ENCODE measurements around the gene LGMN.
A peak's percentile ranks its signal among the peaks of the same experiment; 100 is the strongest.
"Not testable (repeated sequence)": the region's sequence is repeated elsewhere in the genome, so short reads cannot be mapped to it uniquely, and the experiment has no call there.

The LGMN gene

DNA sequence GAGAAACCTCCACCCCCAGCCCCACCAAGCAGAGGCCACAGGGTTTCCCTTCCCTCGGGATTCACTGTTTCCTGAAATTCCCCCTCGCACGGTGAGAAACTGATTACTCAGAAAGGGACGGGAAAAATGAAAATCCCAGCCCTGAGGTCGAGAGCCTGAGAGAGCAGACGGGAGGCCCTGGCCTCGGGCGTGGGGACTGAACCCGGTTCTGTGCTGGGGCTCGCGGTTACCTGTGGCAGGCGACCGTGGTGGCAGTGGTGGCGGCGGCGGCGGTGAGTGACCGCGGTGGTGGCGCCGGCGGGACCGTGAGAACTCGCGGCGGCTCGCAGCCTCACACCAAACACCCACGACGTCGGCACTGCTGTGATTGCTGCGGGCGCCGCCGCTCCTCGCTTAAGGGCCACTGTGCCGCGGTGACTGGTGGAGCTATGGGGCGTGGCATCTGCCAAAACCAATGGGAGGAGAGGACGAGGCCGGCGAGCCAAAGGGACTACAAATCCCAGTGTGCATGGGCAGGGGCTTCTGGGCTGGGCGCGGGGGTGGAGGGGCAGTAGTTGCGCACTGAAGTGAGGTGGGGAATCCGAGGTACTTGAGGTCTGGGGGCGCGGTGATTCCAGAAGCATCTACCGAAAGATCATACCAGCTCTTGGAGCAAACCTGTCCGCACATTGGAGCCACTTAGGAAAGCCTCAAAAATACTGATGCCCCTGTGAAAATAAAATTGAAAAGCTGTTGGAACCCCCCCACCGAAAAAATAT lies at the start of gene LGMN:
LGMN (minus strand) TSS at position 369 of the 758 bp plus-strand sequence. CDS start 15,841 bp downstream, outside the sequence.
- DNase-seq (ENCODE audit: low read depth in 2 of 2): peak; percentile 65 to 70

DNA sequence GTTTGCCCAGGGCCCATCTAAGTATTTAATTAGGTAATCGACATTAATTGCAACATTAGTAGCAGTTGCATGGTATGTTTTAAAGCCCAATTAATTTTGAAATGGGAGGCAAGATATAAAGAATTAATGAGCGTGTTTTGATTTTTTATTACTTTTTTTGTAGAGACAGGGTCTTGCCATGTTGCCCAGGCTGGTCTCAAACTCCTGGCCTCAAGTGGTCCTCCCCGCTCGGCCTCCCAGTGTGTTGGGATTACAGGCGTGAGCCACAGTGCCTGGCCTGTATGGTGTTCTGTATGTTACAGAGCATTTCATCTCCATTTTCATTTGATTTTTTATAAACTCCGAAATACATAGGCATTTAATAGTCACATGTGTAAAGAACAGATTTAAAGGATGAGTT lies 46.5 kb upstream of the LGMN start:
- no peak for DNase-seq (ENCODE audit: low read depth in 2 of 2)

DNA sequence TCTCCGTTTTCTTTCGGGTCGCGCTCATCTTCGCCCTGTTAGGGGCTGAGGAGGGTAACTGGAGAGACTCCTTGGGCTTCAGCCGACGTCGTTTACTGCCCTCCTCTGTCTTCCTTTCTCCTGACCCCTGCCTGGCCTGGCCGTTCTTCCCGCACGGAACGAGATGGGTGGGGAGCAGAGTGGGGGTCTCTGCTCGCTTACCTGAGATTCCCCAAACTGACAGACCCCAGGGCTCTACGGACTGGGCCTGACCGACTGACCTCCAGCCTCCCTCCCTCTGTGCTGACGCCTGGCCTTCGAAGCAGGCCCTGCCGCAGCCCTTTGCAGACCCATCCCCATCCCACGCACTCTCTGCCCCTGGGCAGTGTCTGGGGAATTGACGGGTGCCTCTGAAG lies 46.1 kb upstream of the LGMN start:
- DNase-seq (ENCODE audit: low read depth in 2 of 2): no peak

DNA sequence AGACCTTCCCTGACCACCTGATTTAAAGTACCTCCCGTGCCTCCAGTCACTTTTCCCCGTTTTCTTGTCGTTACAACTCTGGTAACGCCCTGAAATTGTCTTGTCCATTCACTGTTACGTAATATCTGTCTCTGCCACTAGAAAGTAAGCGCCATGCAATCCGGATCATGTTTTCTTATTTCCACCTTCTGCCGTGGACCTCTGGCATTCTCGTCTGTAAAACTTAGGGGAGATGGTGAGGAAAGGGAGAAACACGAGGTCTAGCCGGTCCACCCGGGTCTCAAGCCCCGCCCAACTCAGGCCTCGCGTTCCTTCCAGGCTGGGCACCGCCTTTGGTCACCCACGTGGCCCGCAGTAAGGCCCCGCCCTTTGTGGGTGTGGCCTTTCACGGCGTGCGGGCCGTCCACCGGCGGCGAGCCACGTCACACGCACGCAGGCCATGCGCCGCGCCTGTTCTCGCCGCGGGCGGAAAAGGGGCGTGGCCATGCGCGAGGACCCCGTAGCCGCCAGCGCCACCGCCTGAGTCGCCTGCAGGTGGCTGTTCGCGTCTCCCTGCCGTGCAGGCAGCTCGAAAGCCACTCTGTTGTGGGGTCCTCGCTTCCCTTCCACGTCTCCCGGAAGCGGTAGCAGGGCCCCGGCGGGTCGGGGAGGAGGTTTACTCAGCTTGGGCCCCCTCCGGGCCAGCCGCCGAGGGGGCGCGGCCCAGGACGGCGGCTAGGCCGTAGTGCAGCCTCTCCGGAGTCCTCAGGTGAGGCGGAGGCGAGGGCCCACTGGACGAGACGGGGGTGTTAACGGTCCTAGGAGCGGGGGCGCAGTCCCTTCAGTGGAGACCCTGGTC lies 45.5 kb upstream of the LGMN start, which contains the start of gene GOLGA5:
GOLGA5 (plus strand) TSS at position 597 of the 838 bp plus-strand sequence. CDS start 3,133 bp downstream, outside the sequence.
- DNase-seq (ENCODE audit: low read depth in 2 of 2): peak; percentile 97 to 98

DNA sequence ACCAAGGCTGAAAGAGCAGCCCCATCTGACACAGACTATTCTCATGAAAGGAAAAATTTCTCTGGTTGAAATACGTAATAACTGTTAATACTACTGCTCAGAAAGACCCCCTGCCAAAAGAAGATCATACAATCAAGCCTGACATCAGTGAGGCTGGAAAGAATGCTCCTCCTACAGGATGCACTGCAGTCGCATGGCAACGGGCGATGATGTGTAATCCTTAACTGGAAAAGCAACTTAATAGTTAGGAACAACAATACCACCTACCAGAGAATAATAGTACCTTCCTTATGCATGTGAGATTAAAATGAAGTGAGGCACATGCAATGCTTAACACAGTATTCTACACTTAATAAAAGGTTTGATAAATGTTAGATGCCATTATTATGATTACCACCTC lies 44.5 kb upstream of the LGMN start:
- DNase-seq (ENCODE audit: low read depth in 2 of 2): no peak

DNA sequence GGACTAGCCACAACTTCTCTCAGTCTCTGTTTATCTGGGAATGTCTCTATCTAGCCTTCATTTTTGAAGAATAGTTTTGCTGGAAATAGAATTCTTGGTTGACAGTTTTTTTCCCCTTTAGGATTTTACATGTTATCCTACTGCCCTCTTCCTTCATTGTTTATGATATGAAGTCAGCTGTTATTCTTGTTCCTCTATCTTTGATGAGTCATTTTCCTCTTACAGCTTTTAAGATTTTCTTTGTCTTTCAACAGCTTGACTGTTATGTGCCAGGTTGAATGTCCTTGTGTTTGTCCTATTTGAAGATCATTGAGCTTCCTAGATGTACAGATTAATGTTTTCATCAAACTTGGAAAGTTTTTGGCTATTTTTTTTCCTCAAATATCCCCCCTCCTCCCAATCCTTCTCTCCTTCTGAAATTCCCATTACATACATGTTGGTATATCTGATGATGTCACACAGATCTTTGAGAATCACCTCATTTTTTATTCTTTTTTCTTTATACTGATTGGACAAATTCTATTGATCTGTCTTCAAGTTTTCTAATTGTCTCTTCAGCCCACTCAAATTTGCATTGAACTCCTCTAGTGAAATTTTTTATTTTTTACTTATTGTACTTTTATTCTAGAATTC lies 41.1 kb upstream of the LGMN start:
- no peak for DNase-seq (ENCODE audit: low read depth in 2 of 2)

DNA sequence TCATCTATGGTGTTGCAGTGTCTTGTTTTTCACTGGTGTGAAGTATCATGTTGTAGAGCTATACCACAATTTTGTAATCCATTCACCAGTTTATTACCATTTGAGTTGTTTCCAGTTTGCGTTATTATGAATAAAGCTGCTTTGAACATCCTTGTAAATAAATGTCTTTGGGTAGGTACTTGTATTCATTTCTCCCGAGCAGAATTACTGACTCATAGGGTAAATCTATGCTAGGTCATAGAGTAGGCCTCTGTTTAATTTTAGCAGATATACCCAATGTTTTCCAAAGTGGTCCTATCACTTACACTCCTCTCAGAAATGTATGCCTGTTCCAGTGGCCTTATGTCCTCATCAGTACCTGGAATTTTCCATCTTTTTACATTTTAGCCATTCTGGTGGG lies 39.1 kb upstream of the LGMN start:
- DNase-seq (ENCODE audit: low read depth in 2 of 2): no peak

DNA sequence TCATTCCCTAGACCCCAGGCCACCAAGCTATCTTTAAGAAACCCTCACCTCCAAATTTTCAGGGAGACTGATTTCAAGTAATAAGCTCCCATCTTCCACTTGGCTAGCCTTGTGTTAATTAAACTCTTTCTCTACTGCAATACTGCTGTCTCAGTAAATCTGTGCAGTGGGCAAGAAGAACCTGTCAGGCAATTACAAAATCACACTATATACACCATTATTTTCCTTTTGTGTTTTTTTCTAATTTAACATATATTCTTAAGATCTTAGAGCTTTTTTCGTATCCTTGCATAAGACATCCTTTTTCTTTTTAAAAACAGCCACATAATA lies 38.0 kb upstream of the LGMN start:
- no peak for DNase-seq (ENCODE audit: low read depth in 2 of 2)

DNA sequence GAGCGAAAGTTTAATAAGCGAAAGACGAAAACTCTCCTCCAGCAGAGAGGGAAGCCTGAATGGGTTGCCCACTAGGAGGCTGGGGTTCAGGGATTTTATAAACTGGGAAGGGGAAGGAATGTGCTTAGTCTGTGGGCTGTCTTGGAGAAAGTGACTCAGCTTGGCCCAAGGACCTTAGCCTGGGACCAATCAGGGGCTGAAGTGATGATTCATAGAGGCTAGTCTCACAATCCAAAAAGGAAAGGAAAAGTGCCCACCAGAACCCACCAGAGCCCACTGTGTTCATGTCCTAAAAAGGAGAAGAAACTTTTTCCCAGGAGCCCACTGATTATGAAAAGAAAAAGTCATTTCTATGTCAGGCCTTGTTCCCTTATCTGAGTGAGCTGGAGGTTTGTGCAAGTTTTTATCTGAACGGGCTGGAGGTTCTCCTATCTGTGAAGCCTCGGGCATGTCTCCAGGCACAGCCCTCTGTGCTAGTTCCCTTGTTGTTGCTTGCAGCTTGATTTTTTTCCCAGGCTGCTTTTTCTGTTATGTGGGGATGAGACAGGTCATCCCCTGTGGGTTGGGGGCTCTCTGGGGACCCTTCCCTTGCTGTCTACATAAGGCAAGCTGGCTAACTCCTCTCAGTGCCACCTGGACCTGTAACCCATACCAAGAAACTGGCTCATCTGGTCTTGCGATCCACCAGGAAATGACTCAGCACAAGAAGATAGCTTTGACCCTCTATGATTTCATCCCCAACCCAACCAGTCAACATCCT lies 37.4 kb upstream of the LGMN start:
- no peak for DNase-seq (ENCODE audit: low read depth in 2 of 2)

DNA sequence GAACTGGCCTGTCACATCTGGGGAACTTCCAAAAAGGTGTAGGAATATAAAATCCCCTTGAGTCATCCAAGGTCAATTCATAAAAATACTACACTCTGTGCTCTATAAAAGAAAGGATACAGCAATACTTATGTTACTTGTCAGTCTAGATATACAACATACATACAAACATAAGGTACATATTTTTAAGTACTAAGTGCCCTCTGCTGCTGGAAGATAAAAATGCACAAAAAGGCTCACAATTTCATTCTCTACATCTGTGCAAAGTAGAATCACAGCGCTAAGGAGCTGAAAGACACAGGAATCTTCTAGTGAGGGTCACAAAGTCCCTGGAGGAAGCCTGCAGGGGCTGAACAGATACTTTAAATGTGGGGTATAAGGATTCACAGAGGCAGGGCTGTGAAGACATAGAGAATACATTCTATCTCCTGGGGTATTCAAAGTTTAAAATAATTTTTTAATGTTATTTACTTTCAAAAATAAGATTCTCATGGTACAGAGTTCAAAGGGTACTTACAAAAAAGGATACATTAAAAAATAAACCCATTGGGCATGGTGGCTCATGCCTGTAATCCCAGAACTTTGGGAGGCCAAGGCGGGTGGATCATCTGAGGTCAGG lies 35.5 kb upstream of the LGMN start:
- no peak for DNase-seq (ENCODE audit: low read depth in 2 of 2)

DNA sequence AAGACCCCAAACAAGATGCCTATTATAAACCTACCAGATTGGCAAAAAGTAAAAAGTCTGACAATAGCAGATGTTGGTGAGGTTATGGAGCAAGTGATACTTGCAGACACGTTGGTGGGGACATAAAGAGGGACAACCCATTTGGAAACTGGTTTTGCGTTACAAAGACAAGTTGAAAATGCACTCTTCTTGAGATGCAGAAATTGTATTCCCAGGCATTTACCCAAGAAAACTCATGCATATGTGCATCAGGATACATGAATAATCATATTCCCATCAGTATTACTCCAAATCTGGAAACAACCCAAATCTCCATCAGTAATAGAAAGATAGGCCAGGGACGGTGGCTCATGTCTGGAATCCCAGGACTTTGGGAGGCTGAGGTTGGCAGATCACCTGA lies 32.9 kb upstream of the LGMN start:
- DNase-seq (ENCODE audit: low read depth in 2 of 2): no peak

DNA sequence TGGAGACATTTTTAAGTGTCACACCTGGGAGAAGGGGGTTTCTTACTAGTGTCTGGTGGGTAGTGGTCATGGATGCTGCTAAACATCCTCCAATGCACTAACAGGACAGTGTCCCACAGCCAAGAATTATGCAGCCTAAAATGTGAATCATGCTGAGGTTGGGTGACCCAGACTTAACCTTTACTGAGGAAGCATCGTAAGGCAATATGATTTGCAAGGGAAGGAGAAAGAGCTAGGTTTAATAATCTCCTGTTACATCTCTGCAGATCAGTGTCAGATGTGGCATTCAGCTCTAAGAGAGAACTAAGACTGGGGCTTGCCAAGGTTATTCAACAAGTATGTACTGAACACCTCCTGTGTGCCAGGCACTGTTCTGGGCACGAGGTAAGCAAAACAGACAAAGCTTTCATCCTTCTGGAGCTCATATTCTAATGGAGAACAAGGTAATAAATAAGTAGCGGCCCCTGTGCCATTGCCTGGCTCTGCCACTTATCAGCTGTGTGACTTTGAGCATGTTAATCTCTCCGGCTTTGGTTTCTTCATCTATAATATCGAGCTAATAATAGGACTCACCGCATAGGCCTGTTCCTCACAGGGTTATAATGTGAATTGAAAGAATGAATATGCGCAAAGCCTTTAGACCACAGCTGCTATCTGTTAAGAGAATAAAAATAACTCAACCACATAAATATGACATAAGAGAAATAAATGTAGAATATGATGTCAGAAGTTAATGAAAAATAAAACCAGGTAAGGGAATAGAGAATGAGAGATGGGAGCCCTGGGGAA lies 32.2 kb upstream of the LGMN start:
- no peak for DNase-seq (ENCODE audit: low read depth in 2 of 2)

DNA sequence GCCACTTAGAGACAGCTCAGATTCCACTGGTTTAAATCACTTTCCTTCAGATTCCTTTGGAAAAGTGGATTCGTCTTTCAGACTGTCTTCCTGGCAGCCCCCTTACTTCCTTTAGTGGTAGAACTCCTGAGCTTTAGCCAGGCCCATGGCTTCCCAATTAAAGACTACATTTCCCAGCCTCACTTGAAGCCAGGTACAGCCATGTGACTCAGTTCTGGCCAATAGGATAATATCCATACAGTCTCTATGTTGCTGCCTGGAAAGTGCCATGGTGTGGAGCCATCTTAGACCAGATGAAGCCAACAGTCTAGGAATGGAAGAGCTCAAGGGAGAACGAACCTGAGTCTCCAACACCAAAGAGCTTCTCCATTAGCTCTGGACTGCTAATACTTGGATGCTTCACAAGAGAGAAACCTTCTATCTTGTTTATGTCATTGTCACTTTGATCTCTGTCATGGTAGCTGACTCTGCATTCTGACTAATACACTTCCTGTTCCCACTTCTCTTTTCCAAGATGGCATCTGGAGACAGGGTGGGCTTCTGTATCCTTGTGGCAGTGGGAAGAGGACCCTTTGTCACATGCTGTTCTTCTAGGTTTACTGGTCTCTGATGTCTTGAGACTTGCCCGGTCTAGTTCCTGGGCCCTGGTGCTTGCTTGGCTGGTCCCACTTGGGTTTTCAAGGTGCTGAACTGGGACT lies 30.6 kb upstream of the LGMN start:
- DNase-seq (ENCODE audit: low read depth in 2 of 2): not testable (repeated sequence)

DNA sequence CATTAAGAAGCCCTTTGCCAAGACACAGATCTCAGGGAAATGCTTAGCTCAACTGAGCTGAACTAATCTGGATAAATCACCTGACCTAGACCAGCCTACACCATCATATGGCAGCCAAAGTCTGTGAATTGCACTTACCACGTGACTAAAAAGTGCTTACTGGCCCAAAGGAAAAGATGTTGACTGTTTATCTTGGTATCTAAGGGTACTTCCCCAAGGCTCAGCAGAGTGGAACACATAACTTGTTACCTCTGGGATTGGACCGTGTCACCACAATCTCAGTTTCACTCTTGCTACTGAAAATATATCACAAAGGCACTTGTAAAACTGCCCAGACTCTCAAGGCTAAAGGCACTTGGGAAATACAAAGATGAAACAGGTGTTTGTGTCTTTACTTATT lies 26.9 kb upstream of the LGMN start:
- not testable (repeated sequence) for DNase-seq (ENCODE audit: low read depth in 2 of 2)

DNA sequence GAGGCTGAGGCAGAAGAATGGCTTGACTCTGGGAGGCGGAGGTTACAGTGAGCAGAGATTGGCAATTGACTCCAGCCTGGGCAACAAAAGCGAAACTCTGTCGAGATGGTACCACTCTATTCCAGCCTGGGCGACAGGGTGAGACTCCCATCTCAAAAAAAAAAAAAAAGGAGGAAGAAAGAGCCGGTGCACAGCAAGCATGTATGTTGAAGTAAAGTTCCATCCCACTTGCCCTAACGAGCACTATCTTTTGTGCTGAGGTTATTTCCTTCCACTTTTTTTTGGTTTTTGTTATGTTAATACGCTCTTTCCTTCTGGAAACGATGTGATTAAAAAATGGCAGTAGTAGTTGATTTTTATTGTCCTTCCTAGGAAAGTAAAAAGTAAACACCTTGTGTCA lies 26.1 kb upstream of the LGMN start:
- DNase-seq (ENCODE audit: low read depth in 2 of 2): no peak

DNA sequence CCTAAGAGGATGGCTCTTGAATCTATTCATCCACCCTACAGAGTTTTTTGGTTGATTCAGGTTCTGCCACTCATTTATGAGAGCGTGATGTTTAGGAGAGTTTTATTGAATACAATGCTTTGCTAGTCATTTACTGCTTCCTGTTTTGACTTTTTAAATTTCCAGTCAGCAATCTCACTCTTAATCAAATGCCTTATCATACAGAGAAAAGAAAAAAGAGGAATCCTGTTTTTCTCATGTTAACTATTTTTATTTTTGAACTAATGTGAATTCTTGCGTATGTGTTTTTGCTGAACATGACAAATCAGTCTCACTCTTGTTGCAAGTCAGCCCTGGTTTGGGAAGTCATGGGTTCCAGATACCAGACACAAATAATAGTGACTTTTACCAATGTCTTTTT lies 22.1 kb upstream of the LGMN start:
- DNase-seq (ENCODE audit: low read depth in 2 of 2): no peak

DNA sequence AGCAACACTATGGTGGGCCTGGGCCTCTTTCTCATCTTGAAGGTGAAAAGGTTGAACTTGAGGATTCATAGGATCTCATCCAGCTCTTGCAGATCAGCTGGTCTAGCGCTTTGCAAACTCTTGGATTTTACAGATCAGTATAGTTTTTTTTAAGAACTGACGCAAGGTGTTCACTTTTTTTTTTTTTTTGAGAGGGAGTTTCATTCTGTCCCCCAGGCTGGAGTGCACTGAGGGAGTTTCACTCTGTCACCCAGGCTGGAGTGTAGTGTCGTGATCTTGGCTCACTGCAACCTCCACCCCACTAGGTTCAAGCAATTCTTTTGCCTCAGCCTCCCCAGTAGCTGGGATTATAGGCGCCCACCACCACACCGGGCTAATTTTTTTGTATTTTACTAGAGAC lies 20.4 kb upstream of the LGMN start:
- no peak for DNase-seq (ENCODE audit: low read depth in 2 of 2)

DNA sequence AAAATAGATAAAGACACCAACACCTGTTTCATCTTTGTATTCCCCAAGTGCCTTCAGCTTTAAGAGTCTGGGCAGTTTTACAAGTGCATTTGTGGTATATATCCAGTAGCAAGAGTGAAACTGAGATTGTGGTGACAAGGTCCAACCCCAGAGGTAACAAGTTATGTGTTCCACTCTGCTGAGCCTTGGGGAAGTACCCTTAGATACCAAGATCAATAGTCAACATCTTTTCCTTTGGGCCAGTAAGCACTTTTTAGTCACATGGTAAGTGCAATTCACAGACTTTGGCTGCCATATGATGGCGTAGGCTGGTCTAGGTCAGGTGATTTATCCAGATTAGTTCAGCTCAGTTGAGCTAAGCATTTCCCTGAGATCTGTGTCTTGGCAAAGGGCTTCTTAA lies 19.8 kb upstream of the LGMN start:
- not testable (repeated sequence) for DNase-seq (ENCODE audit: low read depth in 2 of 2)

DNA sequence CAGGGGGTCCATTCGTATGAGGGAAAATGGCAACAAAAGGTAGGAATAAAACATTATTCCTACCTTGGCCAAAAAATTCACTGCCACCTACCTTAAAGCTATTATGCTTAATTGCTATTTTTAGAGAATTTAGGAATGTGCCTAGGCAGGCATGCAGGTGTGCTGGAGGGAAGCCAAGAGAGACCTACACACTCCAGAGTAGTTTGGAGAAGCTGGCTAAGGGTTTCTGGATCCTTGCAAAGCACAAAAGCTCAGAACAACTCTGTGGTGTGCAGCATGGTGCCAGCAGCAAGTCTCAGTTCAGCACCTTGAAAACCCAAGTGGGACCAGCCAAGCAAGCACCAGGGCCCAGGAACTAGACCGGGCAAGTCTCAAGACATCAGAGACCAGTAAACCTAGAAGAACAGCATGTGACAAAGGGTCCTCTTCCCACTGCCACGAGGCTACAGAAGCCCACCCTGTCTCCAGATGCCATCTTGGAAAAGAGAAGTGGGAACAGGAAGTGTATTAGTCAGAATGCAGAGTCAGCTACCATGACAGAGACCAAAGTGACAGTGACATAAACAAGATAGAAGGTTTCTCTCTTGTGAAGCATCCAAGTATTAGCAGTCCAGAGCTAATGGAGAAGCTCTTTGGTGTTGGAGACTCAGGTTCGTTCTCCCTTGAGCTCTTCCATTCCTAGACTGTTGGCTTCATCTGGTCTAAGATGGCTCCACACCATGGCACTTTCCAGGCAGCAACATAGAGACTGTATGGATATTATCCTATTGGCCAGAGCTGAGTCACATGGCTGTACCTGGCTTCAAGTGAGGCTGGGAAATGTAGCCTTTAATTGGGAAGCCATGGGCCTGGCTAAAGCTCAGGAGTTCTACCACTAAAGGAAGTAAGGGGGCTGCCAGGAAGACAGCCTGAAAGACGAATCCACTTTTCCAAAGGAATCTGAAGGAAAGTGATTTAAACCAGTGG lies 15.5 kb upstream of the LGMN start:
- not testable (repeated sequence) for DNase-seq (ENCODE audit: low read depth in 2 of 2)

All from stimulated activated CD8-positive, alpha-beta memory T cell treated with anti-CD3 and anti-CD28 coated beads, Interleukin-15, amount 100 ng/mL, for 48 hours (primary cell).